HCT116 (cell line): ENCODE results near the gene CCDC187. TPM values are rescaled to one million over a fixed set of nuclear protein-coding genes. Genes with fewer than 3 reads are reported as not detected.

Source experiments
- ATAC-seq: fragments of 200-7000 bp; cut with Tn5 transposase; 2 replicates; pipeline ENCODE4 v1.9.1; 2020; ENCODE audit warnings: mild to moderate bottlenecking, moderate library complexity
- BruUV-seq: library from RNA; stranded (reverse); fragments of 400-500 nt; replicated peaks from 2 replicates; lab custom pipeline; 2021; lab: Mats Ljungman, UMichigan
- CTCF ChIA-PET: fragments of 300-600 bp; sonication (Branson Sonifier 250); formaldehyde crosslinking; loops from one replicate; lab custom pipeline; 2021; ENCODE audit warnings: antibody characterized with exemption; lab: Charles Lee
- POLR2A ChIA-PET: fragments of 300-600, 350-600 bp; sonication (Branson Sonifier 250); formaldehyde crosslinking; loops from one replicate; lab custom pipeline; 2021; ENCODE audit warnings: antibody characterized with exemption; lab: Charles Lee
- RAD21 ChIA-PET, 2 experiments: fragments of 300-600 bp; sonication (Branson Sonifier 250); formaldehyde crosslinking; loops; one replicate each; lab custom pipeline; 2023; ENCODE audit warnings: low total read pairs in 2 of 2; ENCODE audit not compliant: uncharacterized antibody in 2 of 2, unreplicated experiment in 2 of 2, low non-redundant PET in 1 of 2; lab: Charles Lee
- DNase-seq: peaks from one replicate; pipeline ENCODE4 v3.0.0-alpha.2; 2010; ENCODE audit warnings: low read depth, low spot score
- H2AFZ ChIP-seq: fragments of 200-600 bp; shearing (Covaris generic), sonication (generic); 2 replicates; pipeline ENCODE4 v1.6.1; 2017; ENCODE audit warnings: low read depth, mixed run types, mixed read lengths, antibody characterized with exemption, low read length; ENCODE audit not compliant: poor library complexity, severe bottlenecking
- H3K27ac ChIP-seq: 2 replicates; pipeline ENCODE4 v1.5.1; 2012; ENCODE audit warnings: low read depth, low read length
- H3K27me3 ChIP-seq: fragments of 200-600 bp; sonication (generic); 2 replicates; pipeline ENCODE4 v1.6.1; 2016; ENCODE audit warnings: mixed run types, low read length, mixed read lengths; ENCODE audit not compliant: insufficient read depth
- H3K36me3 ChIP-seq, 2 experiments: fragments of 200-500 bp in 1 of 2; fragments of 200-600 bp in 1 of 2; sonication (Bioruptor generic) in 1 of 2; sonication (generic) in 1 of 2; 2 replicates each; pipeline versions ENCODE4 v1.5.1 to v1.6.1; 2014 to 2016; ENCODE audit warnings: low read length in 2 of 2, inconsistent platforms in 1 of 2, mixed read lengths in 1 of 2, mixed run types in 1 of 2; ENCODE audit not compliant: insufficient read depth in 2 of 2, control insufficient read depth in 1 of 2
- H3K4me1 ChIP-seq, 2 experiments: fragments of 200-600 bp in 1 of 2; sonication (generic) in 1 of 2; 2 replicates each; pipeline versions ENCODE4 v1.5.1 to v1.6.1; 2012 to 2017; ENCODE audit warnings: low read length in 2 of 2, inconsistent platforms in 1 of 2, mild to moderate bottlenecking in 1 of 2, mixed read lengths in 1 of 2, mixed run types in 1 of 2, moderate library complexity in 1 of 2; ENCODE audit not compliant: insufficient read depth in 2 of 2, control insufficient read depth in 1 of 2
- H3K4me2 ChIP-seq: fragments of 200-600 bp; sonication (generic); 2 replicates; pipeline ENCODE4 v1.6.1; 2017; ENCODE audit warnings: mixed run types, low read length, mixed read lengths
- H3K4me3 ChIP-seq, 2 experiments: fragments of 200-600 bp in 1 of 2; sonication (generic) in 1 of 2; replicated peaks in 1 of 2; 2 replicates each; pipeline ENCODE4 v1.5.1; 2011 to 2016; ENCODE audit warnings: low read length in 2 of 2, control low read depth in 1 of 2, low read depth in 1 of 2, mild to moderate bottlenecking in 1 of 2, mixed read lengths in 1 of 2, mixed run types in 1 of 2
- H3K79me2 ChIP-seq: fragments of 200-600 bp; sonication (generic); 2 replicates; pipeline ENCODE4 v1.6.1; 2017; ENCODE audit warnings: mild to moderate bottlenecking, mixed run types, low read length, moderate library complexity, mixed read lengths; ENCODE audit not compliant: insufficient read depth
- H3K9ac ChIP-seq: fragments of 200-600 bp; sonication (generic); 2 replicates; pipeline ENCODE4 v1.6.1; 2016; ENCODE audit warnings: low read length, mixed read lengths
- H3K9me2 ChIP-seq: fragments of 200-600 bp; sonication (generic), shearing (Covaris generic); 2 replicates; pipeline ENCODE4 v1.6.1; 2017; ENCODE audit warnings: mixed run types, mild to moderate bottlenecking, moderate library complexity; ENCODE audit not compliant: insufficient read depth
- H3K9me3 ChIP-seq, 2 experiments: fragments of 200-500 bp in 1 of 2; fragments of 200-600 bp in 1 of 2; sonication (Bioruptor generic) in 1 of 2; sonication (generic) in 1 of 2; 2 replicates each; pipeline ENCODE4 v1.6.1; 2014 to 2017; ENCODE audit warnings: low read length in 2 of 2, mixed read lengths in 2 of 2, inconsistent platforms in 1 of 2, low read depth in 1 of 2, mild to moderate bottlenecking in 1 of 2, mixed run types in 1 of 2, moderate library complexity in 1 of 2; ENCODE audit not compliant: control insufficient read depth in 1 of 2, insufficient read depth in 1 of 2
- H4K20me1 ChIP-seq: fragments of 200-600 bp; sonication (generic), shearing (Covaris generic); 2 replicates; pipeline ENCODE4 v1.6.1; 2017; ENCODE audit warnings: mixed run types, mild to moderate bottlenecking, moderate library complexity; ENCODE audit not compliant: insufficient read depth
- ELF1 ChIP-seq: IDR thresholded peaks from 2 replicates; pipeline ENCODE4 v1.6.1; 2012; ENCODE audit warnings: low read depth, borderline replicate concordance
- EZH2phosphoT487 ChIP-seq: fragments of 200-600 bp; IDR thresholded peaks from 2 replicates; pipeline ENCODE4 v1.6.1; 2018; ENCODE audit warnings: antibody characterized with exemption, borderline replicate concordance
- JUND ChIP-seq: IDR thresholded peaks from 2 replicates; pipeline ENCODE4 v1.6.1; 2012
- POLR2A ChIP-seq: IDR thresholded peaks from 2 replicates; pipeline ENCODE4 v1.7.0; 2011; ENCODE audit warnings: borderline replicate concordance; ENCODE audit not compliant: insufficient read depth, insufficient read length; ENCODE audit errors: extremely low read depth
- SP1 ChIP-seq: IDR thresholded peaks from 2 replicates; pipeline ENCODE4 v1.6.1; 2012; ENCODE audit warnings: low read depth
- SRF ChIP-seq: IDR thresholded peaks from 2 replicates; pipeline ENCODE4 v1.6.1; 2012; ENCODE audit warnings: low read depth
- TCF7L2 ChIP-seq: IDR thresholded peaks from 2 replicates; pipeline ENCODE4 v1.7.0; 2011; ENCODE audit warnings: borderline replicate concordance, inconsistent platforms; ENCODE audit not compliant: insufficient read depth, insufficient read length; ENCODE audit errors: extremely low read depth
- YY1 ChIP-seq: IDR thresholded peaks from 2 replicates; pipeline ENCODE4 v1.6.1; 2011; ENCODE audit warnings: low read length, low read depth, moderate library complexity, mild to moderate bottlenecking; ENCODE audit not compliant: insufficient replicate concordance; ENCODE audit errors: extremely low read depth
- ZNF274 ChIP-seq: fragments of 200-500 bp; sonication (Bioruptor generic); IDR thresholded peaks from 2 replicates; pipeline ENCODE4 v1.6.1; 2014; ENCODE audit warnings: mild to moderate bottlenecking, low read depth, low read length, inconsistent platforms
- intact Hi-C: fragments of 100-400 bp; cut with micrococcal nuclease; formaldehyde crosslinking; loops from 2 replicates; pipeline ENCODE4 v1.10.0; 2022
- total RNA-seq: library from RNA; stranded (reverse); gene quantifications from one replicate; pipeline ENCODE4 v1.2.1, GENCODE V29; 2021; ENCODE audit not compliant: unreplicated experiment
- TF ChIP-seq, protein P1 (sequence below): IDR thresholded peaks from 2 replicates; pipeline ENCODE4 v1.6.1; 2012
- TF ChIP-seq, protein P2 (sequence below): IDR thresholded peaks from 2 replicates; pipeline ENCODE4 v1.6.1; 2012; ENCODE audit warnings: low read depth

Gene CCDC187
- total RNA-seq, 1 experiment from 2014 or later = 4.6 TPM

DNA sequence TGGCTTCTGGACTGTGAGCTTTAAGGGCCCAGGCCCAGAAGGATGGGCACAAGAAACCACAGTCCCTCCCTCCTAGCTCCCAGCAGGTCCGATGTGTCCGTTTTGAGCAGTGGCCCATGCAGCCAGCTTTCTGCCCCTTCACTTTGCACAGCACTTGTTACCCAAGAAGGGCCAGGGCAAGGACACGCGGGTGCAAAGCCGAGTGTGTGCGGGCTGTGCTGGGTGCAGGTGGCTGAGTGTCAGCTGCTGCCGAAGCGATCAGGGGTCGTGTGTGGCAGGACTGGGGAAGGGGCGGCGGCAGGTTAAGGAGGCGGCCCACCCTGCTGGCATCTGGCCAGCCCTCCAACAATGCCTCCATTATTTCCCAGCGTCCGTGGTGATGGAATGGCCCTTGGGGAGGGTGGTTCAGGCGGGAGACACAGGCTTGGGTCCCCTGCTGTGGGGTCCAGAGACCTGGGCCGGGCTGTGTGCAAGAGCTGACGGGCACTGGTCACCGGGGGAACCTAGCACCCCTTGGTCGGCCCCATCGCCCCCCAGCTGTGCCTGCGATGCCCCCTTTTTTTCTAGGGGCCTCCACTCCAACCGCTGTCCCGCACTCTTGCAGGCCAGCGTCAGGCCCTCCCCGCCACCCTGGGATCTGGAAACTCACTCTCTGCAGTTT lies 99.6 kb downstream of the CCDC187 start:
- Histone ChIP-seq H3K9ac (no peak overlapping the region), H3K9me2 (no peaks in the 10 kb centered on the region), H3K4me1 (no peaks in the 10 kb centered on the region), H3K27ac (no peak overlapping the region), H3K79me2 (no peaks in the 10 kb centered on the region), H4K20me1 (no peaks in the 10 kb centered on the region), H3K27me3 (no peaks in the 10 kb centered on the region), H3K36me3 (peaks cover 6 to 7% of the 10 kb centered on the region in 2 experiments; a peak in 3 of 4 replicates), H3K4me2 (no peak overlapping the region), H3K4me3 (no peak overlapping the region), H3K9me3 (no peaks in the 10 kb centered on the region), H2AFZ (no peak overlapping the region)
- RAD21 ChIA-PET = no interaction called here
- no TSS peak for BruUV-seq
- DNase-seq (no peak), ATAC-seq (no peak)
- POLR2A ChIA-PET = no interaction called here
- TF ChIP-seq YY1 = no peak
- CTCF ChIA-PET = no interaction called here
- intact Hi-C loops = no loop called here

DNA sequence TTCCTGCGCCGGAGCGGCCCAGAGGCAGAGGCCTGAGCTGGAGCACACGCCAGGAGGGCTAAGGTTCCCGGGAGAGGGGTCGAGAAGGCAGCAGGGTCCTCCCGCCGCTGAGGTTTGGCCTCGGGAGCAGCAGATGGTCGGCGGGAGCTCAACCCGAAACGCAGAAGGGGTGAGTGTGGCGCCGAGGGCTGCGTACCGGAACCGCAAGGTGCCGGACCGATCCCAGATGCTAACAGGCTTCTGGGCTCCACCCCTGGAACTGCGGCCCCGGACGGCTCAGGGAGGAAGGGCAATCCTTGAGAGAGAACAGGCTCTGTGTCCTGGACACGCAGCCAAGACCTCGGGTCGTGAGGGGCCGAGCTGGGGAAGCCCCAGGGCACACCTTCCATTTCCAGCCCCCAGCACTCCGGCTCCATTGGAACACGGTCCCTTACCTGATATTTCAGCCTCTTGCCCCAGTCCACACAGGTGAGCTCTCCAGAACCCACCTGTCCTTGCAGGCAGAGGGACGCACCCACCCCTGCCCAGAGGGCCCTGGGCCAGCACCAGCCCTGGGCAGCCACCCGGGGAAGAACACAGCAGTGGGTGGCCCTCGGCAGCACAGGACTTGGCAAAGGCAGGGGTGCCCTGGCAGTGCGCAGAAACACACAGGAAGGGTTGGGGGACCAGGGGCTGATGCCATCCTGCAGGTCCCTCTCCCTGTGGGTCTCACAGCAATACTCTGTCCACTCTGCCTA lies 100.3 kb downstream of the CCDC187 start:
- Histone ChIP-seq H3K9me3 (no peaks in the 10 kb centered on the region), H2AFZ (no peak overlapping the region), H3K4me2 (no peak overlapping the region), H3K4me1 (no peaks in the 10 kb centered on the region), H3K27me3 (no peaks in the 10 kb centered on the region), H3K4me3 (no peak overlapping the region), H3K79me2 (no peaks in the 10 kb centered on the region), H3K9ac (no peak overlapping the region), H4K20me1 (no peaks in the 10 kb centered on the region), H3K9me2 (no peaks in the 10 kb centered on the region), H3K36me3 (peaks cover 4% of the 10 kb centered on the region in 2 experiments; a peak in 2 of 4 replicates), H3K27ac (no peak overlapping the region)
- BruUV-seq = no TSS peak
- RAD21 ChIA-PET = no interaction called here
- ATAC-seq (no peak), DNase-seq (no peak)
- POLR2A ChIA-PET = no interaction called here
- intact Hi-C loops = no loop called here
- TF ChIP-seq POLR2A = no peak
- no peak for TF ChIP-seq TCF7L2
- TF ChIP-seq, protein P1, sequence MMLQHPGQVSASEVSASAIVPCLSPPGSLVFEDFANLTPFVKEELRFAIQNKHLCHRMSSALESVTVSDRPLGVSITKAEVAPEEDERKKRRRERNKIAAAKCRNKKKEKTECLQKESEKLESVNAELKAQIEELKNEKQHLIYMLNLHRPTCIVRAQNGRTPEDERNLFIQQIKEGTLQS = no peak
- TF ChIP-seq ELF1 = no peak
- no peak for TF ChIP-seq JUND
- TF ChIP-seq ZNF274 = no peak
- no peak for TF ChIP-seq EZH2phosphoT487
- TF ChIP-seq SRF = no peak
- TF ChIP-seq, protein P2, sequence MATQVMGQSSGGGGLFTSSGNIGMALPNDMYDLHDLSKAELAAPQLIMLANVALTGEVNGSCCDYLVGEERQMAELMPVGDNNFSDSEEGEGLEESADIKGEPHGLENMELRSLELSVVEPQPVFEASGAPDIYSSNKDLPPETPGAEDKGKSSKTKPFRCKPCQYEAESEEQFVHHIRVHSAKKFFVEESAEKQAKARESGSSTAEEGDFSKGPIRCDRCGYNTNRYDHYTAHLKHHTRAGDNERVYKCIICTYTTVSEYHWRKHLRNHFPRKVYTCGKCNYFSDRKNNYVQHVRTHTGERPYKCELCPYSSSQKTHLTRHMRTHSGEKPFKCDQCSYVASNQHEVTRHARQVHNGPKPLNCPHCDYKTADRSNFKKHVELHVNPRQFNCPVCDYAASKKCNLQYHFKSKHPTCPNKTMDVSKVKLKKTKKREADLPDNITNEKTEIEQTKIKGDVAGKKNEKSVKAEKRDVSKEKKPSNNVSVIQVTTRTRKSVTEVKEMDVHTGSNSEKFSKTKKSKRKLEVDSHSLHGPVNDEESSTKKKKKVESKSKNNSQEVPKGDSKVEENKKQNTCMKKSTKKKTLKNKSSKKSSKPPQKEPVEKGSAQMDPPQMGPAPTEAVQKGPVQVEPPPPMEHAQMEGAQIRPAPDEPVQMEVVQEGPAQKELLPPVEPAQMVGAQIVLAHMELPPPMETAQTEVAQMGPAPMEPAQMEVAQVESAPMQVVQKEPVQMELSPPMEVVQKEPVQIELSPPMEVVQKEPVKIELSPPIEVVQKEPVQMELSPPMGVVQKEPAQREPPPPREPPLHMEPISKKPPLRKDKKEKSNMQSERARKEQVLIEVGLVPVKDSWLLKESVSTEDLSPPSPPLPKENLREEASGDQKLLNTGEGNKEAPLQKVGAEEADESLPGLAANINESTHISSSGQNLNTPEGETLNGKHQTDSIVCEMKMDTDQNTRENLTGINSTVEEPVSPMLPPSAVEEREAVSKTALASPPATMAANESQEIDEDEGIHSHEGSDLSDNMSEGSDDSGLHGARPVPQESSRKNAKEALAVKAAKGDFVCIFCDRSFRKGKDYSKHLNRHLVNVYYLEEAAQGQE = no peak
- no peak for TF ChIP-seq SP1
- TF ChIP-seq, all 23 proteins: peak for 0
- CTCF ChIA-PET = no interaction called here
